Osteoblast (primary cell): ENCODE data around the gene CAMK2A. TPM values are rescaled to one million over a fixed set of nuclear protein-coding genes. Genes with fewer than 3 reads are reported as not detected.
A peak's percentile ranks its signal among the peaks of the same experiment; 100 is the strongest.

Experiments used
- DNase-seq: peaks from one replicate; pipeline ENCODE4 v3.0.0; 2011; ENCODE audit warnings: low spot score, mixed read lengths; ENCODE audit not compliant: insufficient read length; ENCODE audit errors: missing footprints
- H2AFZ ChIP-seq: 2 replicates; pipeline ENCODE4 v1.6.0; 2011; ENCODE audit warnings: mild to moderate bottlenecking, low read length
- H3K27ac ChIP-seq: 2 replicates; pipeline ENCODE4 v1.5.1; 2011; ENCODE audit warnings: mild to moderate bottlenecking, low read depth, low read length, moderate library complexity
- H3K27me3 ChIP-seq: 2 replicates; pipeline ENCODE4 v1.6.0; 2012; ENCODE audit warnings: mild to moderate bottlenecking, control low read depth, inconsistent platforms, low read length, moderate library complexity; ENCODE audit not compliant: insufficient read depth
- H3K36me3 ChIP-seq: 2 replicates; pipeline ENCODE4 v1.5.1; 2011; ENCODE audit warnings: mild to moderate bottlenecking, low read length, control low read depth, moderate library complexity; ENCODE audit not compliant: insufficient read depth
- H3K4me1 ChIP-seq: 2 replicates; pipeline ENCODE4 v1.5.1; 2011; ENCODE audit warnings: mild to moderate bottlenecking, low read length, control low read depth, moderate library complexity; ENCODE audit not compliant: insufficient read depth
- H3K4me2 ChIP-seq: 2 replicates; pipeline ENCODE4 v1.6.0; 2011; ENCODE audit warnings: mild to moderate bottlenecking, low read length; ENCODE audit not compliant: insufficient read depth
- H3K4me3 ChIP-seq: fragments of 200-600 bp; sonication (generic); 3 replicates; pipeline ENCODE4 v1.5.1; 2012; ENCODE audit warnings: mild to moderate bottlenecking, low read length, inconsistent platforms; ENCODE audit not compliant: insufficient read depth
- H3K79me2 ChIP-seq: 2 replicates; pipeline ENCODE4 v1.6.0; 2012; ENCODE audit warnings: mild to moderate bottlenecking, low read length, control low read depth, inconsistent platforms; ENCODE audit not compliant: insufficient read depth
- H3K9me3 ChIP-seq: 2 replicates; pipeline ENCODE4 v1.5.1; 2011; ENCODE audit warnings: low read depth, low read length, control low read depth
- H4K20me1 ChIP-seq: 2 replicates; pipeline ENCODE4 v1.6.0; 2012; ENCODE audit warnings: mild to moderate bottlenecking, low read length, control low read depth; ENCODE audit not compliant: insufficient read depth
- CTCF ChIP-seq: IDR thresholded peaks from 2 replicates; pipeline ENCODE4 v1.5.1; 2011; ENCODE audit warnings: mild to moderate bottlenecking, low read depth, low read length, moderate library complexity; ENCODE audit errors: extremely low read depth
- total RNA-seq: library from RNA; depleted of rRNA; stranded (reverse); fragments of >200 nt; gene quantifications from 2 replicates; pipeline ENCODE4 v1.2.3, GENCODE V29; 2012

Gene CAMK2A
- total RNA-seq, 1 donor = 0.36 TPM

GRCh38 chr5:150320044-150320613 is 30.6 kb upstream of the CAMK2A start:
- Histone ChIP-seq H3K79me2 (no peaks in the 10 kb centered on the region), H3K9me3 (no peaks in the 10 kb centered on the region), H3K4me1 (peaks cover 44% of the 10 kb centered on the region), H3K4me2 (no peak overlapping the region), H3K27me3 (no peaks in the 10 kb centered on the region), H3K36me3 (no peaks in the 10 kb centered on the region), H3K4me3 (no peak overlapping the region), H2AFZ (no peak overlapping the region), H4K20me1 (no peaks in the 10 kb centered on the region), H3K27ac (peak overlapping the region; percentile 94)
- peak; percentile 87 for DNase-seq
- no peak for TF ChIP-seq CTCF

GRCh38 chr5:150319484-150319790 is 29.9 kb upstream of the CAMK2A start:
- Histone ChIP-seq H3K27me3 (no peaks in the 10 kb centered on the region), H3K79me2 (no peaks in the 10 kb centered on the region), H3K9me3 (no peaks in the 10 kb centered on the region), H3K4me3 (no peak overlapping the region), H3K36me3 (no peaks in the 10 kb centered on the region), H3K4me2 (no peak overlapping the region), H2AFZ (no peak overlapping the region), H3K4me1 (peaks cover 44% of the 10 kb centered on the region), H4K20me1 (no peaks in the 10 kb centered on the region), H3K27ac (peak overlapping the region; percentile 94)
- TF ChIP-seq CTCF = no peak
- DNase-seq = no peak

- no peak overlapping the region for H3K4me3 ChIP-seq
- TF ChIP-seq CTCF = no peak
- no peaks in the 10 kb centered on the region for H4K20me1 ChIP-seq
- no peaks in the 10 kb centered on the region for H3K79me2 ChIP-seq
- H3K27ac ChIP-seq = peak overlapping the region; percentile 94
- H2AFZ ChIP-seq = peak overlapping the region; percentile 87
- no peaks in the 10 kb centered on the region for H3K27me3 ChIP-seq
- peaks cover 44% of the 10 kb centered on the region for H3K4me1 ChIP-seq
- DNase-seq = no peak
- H3K4me2 ChIP-seq = no peak overlapping the region
- H3K9me3 ChIP-seq = no peaks in the 10 kb centered on the region
- no peaks in the 10 kb centered on the region for H3K36me3 ChIP-seq
These were observed 29.3 kb upstream of the CAMK2A start for GRCh38 chr5:150318613-150319483.
